Endothelial cell (in vitro differentiated cells): ENCODE data around the gene EFCAB6. TPM values are rescaled to one million over a fixed set of nuclear protein-coding genes. Genes with fewer than 3 reads are reported as not detected.

Source experiments
- DNase-seq: peaks from one replicate; pipeline ENCODE4 v3.0.0; 2021; ENCODE audit warnings: low spot score
- H3K27ac Mint-ChIP-seq: one replicate; pipeline ENCODE4 v1.8.0; 2021; ENCODE audit warnings: mixed read lengths, inconsistent platforms; ENCODE audit not compliant: unreplicated experiment
- H3K27me3 Mint-ChIP-seq: one replicate; pipeline ENCODE4 v1.8.0; 2021; ENCODE audit warnings: mild to moderate bottlenecking, moderate library complexity, mixed read lengths, inconsistent platforms; ENCODE audit not compliant: unreplicated experiment
- H3K36me3 Mint-ChIP-seq: one replicate; pipeline ENCODE4 v1.8.0; 2021; ENCODE audit warnings: mild to moderate bottlenecking, low read depth, mixed read lengths, inconsistent platforms; ENCODE audit not compliant: unreplicated experiment
- H3K4me1 Mint-ChIP-seq: one replicate; pipeline ENCODE4 v1.8.0; 2021; ENCODE audit warnings: mild to moderate bottlenecking, mixed read lengths, inconsistent platforms; ENCODE audit not compliant: unreplicated experiment
- H3K4me3 Mint-ChIP-seq: one replicate; pipeline ENCODE4 v1.8.0; 2021; ENCODE audit warnings: mild to moderate bottlenecking, mixed read lengths, inconsistent platforms; ENCODE audit not compliant: unreplicated experiment
- H3K9me3 Mint-ChIP-seq: one replicate; pipeline ENCODE4 v1.8.0; 2021; ENCODE audit warnings: mixed read lengths, inconsistent platforms; ENCODE audit not compliant: unreplicated experiment
- total RNA-seq: library from RNA; stranded (reverse); fragmentation: NEBNext Ultra II Directional; extraction: Animal tissue kit (Norgen Biotek cat#: 25700); gene quantifications from one replicate; pipeline ENCODE4 v1.2.1, GENCODE V29; 2021; ENCODE audit not compliant: unreplicated experiment
- TF ChIP-seq, protein P1 (sequence below): fragments of 200-600 bp; sonication (generic); IDR thresholded peaks from one replicate; pipeline ENCODE4 v1.5.0; 2021; ENCODE audit warnings: antibody characterized with exemption; ENCODE audit not compliant: unreplicated experiment

Gene EFCAB6
- total RNA-seq, 1 donor from 2014 or later, result 0.69 TPM

GRCh38 chr22:43580271-43580750, 231.8 kb downstream of the EFCAB6 start:
- no peak for DNase-seq
- Mint-ChIP-seq H3K27me3 (peaks cover 3% of the 10 kb centered on the region), H3K4me3 (no peak overlapping the region), H3K9me3 (peaks cover 5% of the 10 kb centered on the region), H3K27ac (no peak overlapping the region), H3K4me1 (no peaks in the 10 kb centered on the region), H3K36me3 (no peaks in the 10 kb centered on the region)
- TF ChIP-seq, protein P1, sequence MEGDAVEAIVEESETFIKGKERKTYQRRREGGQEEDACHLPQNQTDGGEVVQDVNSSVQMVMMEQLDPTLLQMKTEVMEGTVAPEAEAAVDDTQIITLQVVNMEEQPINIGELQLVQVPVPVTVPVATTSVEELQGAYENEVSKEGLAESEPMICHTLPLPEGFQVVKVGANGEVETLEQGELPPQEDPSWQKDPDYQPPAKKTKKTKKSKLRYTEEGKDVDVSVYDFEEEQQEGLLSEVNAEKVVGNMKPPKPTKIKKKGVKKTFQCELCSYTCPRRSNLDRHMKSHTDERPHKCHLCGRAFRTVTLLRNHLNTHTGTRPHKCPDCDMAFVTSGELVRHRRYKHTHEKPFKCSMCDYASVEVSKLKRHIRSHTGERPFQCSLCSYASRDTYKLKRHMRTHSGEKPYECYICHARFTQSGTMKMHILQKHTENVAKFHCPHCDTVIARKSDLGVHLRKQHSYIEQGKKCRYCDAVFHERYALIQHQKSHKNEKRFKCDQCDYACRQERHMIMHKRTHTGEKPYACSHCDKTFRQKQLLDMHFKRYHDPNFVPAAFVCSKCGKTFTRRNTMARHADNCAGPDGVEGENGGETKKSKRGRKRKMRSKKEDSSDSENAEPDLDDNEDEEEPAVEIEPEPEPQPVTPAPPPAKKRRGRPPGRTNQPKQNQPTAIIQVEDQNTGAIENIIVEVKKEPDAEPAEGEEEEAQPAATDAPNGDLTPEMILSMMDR, result no peak

DNA sequence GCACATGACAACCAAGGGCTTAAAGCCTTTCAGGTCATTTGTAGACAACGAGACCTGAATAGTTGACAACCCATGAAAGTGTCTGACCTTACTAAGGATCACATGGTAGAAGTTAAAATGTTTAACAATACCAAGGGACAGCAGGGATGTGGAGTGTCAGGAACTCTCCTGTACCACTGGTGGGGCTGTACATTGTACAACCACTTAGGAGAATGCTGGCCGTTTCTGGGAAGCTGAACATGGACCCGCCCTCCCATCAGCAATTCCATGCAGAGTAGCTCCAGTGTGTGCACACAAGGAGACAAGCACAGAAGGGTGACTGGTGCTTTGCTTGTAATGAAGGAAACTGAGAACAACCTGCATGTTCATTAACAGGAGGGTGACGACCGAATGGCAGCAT, 237.4 kb downstream of the EFCAB6 start:
- Mint-ChIP-seq H3K36me3 (no peaks in the 10 kb centered on the region), H3K4me3 (no peak overlapping the region), H3K27ac (no peak overlapping the region), H3K4me1 (peaks cover 2% of the 10 kb centered on the region), H3K9me3 (no peaks in the 10 kb centered on the region), H3K27me3 (peaks cover 6% of the 10 kb centered on the region)
- TF ChIP-seq, protein P1, result no peak
- DNase-seq, result no peak

GRCh38 chr22:43572710-43573109, 239.4 kb downstream of the EFCAB6 start:
- TF ChIP-seq, protein P1, result no peak
- Mint-ChIP-seq H3K36me3 (no peaks in the 10 kb centered on the region), H3K27ac (no peak overlapping the region), H3K9me3 (no peaks in the 10 kb centered on the region), H3K4me3 (no peak overlapping the region), H3K27me3 (peaks cover 6% of the 10 kb centered on the region), H3K4me1 (peaks cover 2% of the 10 kb centered on the region)
- no peak for DNase-seq

GRCh38 chr22:43571181-43571580, 240.9 kb downstream of the EFCAB6 start:
- DNase-seq, result no peak
- Mint-ChIP-seq H3K27me3 (peaks cover 6% of the 10 kb centered on the region), H3K27ac (no peak overlapping the region), H3K9me3 (no peaks in the 10 kb centered on the region), H3K4me1 (peaks cover 2% of the 10 kb centered on the region), H3K4me3 (no peak overlapping the region), H3K36me3 (no peaks in the 10 kb centered on the region)
- TF ChIP-seq, protein P1, result no peak

DNA sequence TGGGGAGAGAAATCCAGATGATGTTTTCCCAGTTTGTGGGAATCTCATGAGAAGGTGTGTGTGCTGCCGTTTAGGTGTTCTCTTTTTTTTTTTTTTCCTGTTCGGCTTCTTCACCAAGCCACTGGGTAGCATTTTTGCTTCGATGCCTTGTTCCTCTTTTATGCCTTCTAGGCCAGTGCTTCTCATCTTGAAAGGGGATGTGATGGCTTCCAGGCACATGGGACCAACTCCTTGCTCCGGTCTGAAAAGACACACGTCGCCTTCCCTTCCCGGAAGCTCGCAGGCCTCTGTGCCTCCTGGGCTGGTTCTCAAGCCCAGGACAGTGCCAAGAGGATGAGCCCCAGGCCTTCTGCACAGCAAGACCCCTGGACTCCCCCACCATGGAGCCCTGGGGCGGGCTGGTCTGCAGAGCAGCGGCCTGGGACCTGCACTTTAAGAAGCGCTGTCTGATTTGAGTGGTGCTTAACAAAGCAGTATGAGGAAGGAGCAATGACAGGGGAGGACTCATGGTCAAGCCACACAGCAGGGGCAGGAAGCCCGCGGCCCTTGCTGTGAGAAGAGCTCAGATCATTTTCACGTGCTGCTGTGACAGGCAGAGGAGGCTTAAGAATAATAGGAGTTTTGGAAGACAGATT, 241.5 kb downstream of the EFCAB6 start:
- Mint-ChIP-seq H3K27ac (no peak overlapping the region), H3K9me3 (no peaks in the 10 kb centered on the region), H3K4me3 (no peak overlapping the region), H3K4me1 (peaks cover 2% of the 10 kb centered on the region), H3K36me3 (no peaks in the 10 kb centered on the region), H3K27me3 (peaks cover 6% of the 10 kb centered on the region)
- DNase-seq, result no peak
- TF ChIP-seq, protein P1, result no peak
